Upper lobe of right lung (tissue), 1 donor: ENCODE data around the gene ZSCAN4. TPM values are rescaled to one million over a fixed set of nuclear protein-coding genes. Genes with fewer than 3 reads are reported as not detected.

ENCODE experiments used
- ATAC-seq: fragments of 200-7000 bp; cut with Tn5 transposase; one replicate; pipeline ENCODE4 v1.9.1; 2020; ENCODE audit warnings: mild to moderate bottlenecking, moderate library complexity
- DNase-seq: peaks from one replicate; pipeline ENCODE4 v3.0.0-alpha.2; 2020
- H3K27ac ChIP-seq: fragments of 200-600 bp; one replicate; pipeline ENCODE4 v1.8.0; 2022
- H3K27me3 ChIP-seq: fragments of 200-600 bp; one replicate; pipeline ENCODE4 v1.8.0; 2022; ENCODE audit warnings: mild to moderate bottlenecking
- H3K36me3 ChIP-seq: fragments of 200-600 bp; one replicate; pipeline ENCODE4 v1.8.0; 2022
- H3K4me1 ChIP-seq: fragments of 200-600 bp; one replicate; pipeline ENCODE4 v1.8.0; 2022
- H3K4me3 ChIP-seq: fragments of 200-600 bp; one replicate; pipeline ENCODE4 v1.8.0; 2022; ENCODE audit warnings: mild to moderate bottlenecking
- H3K9me3 ChIP-seq: fragments of 200-600 bp; one replicate; pipeline ENCODE4 v1.8.0; 2022
- CTCF ChIP-seq: fragments of 200-600 bp; IDR thresholded peaks from one replicate; pipeline ENCODE4 v1.8.0; 2022; ENCODE audit warnings: antibody characterized with exemption
- intact Hi-C: fragments of 100-400 bp; cut with DNase I; formaldehyde crosslinking; loops from one replicate; pipeline ENCODE4 v1.11.0; 2022
- long read RNA-seq: library from polyadenylated mRNA; unstranded; transcript quantifications from one replicate; pipeline ENCODE4 v2.0.0, GENCODE V29; 2021
- total RNA-seq: library from RNA; stranded (reverse); fragmentation: NEBNext Ultra II Directional; extraction: Animal tissue kit (Norgen Biotek cat#: 25700); gene quantifications from one replicate; pipeline ENCODE4 v1.2.1, GENCODE V29; 2021
- donor health status: DM: no; HTN: yes; CAD: no; lungs with severe emphysema.

The ZSCAN4 gene
- not detected for total RNA-seq
- long read RNA-seq = 0 reads

GRCh38 chr19:57668635-57669034, at the start of gene ZSCAN4:
Gene ZSCAN4 (plus strand): TSS chr19:57668935. CDS start chr19:57676146, 7,211 bp downstream.
- intact Hi-C loops = no loop called here
- Histone ChIP-seq H3K4me1 (no peaks in the 10 kb centered on the region), H3K27me3 (peaks cover 6% of the 10 kb centered on the region), H3K36me3 (no peaks in the 10 kb centered on the region), H3K9me3 (no peaks in the 10 kb centered on the region), H3K27ac (no peak within 1 kb of the TSS), H3K4me3 (no peak within 1 kb of the TSS)
- ATAC-seq = no peak
- no peak for TF ChIP-seq CTCF
- no peak for DNase-seq

- no peak for DNase-seq
These were observed 47.9 kb upstream of the ZSCAN4 start for GRCh38 chr19:57620673-57621348.

GRCh38 chr19:57623091-57623490, 45.6 kb upstream of the ZSCAN4 start:
- H3K36me3 ChIP-seq = peaks cover 30% of the 10 kb centered on the region
- intact Hi-C loops = no loop called here
- no peak for TF ChIP-seq CTCF

More at GRCh38 chr19:57620673-57621348, 47.9 kb upstream of the ZSCAN4 start:
- Histone ChIP-seq H3K27me3 (no peaks in the 10 kb centered on the region), H3K9me3 (peaks cover 97% of the 10 kb centered on the region), H3K27ac (no peak overlapping the region), H3K4me3 (no peak overlapping the region), H3K4me1 (no peaks in the 10 kb centered on the region), H3K36me3 (peaks cover 42% of the 10 kb centered on the region)
- TF ChIP-seq CTCF = no peak
- no peak for ATAC-seq
- intact Hi-C loops = no loop called here

GRCh38 chr19:57632987-57633831, 35.5 kb upstream of the ZSCAN4 start, which contains the start of gene ZNF211:
Gene ZNF211 (plus strand): TSS chr19:57633168. CDS start chr19:57633347, 179 bp downstream.
- intact Hi-C loops = no loop called here
- Histone ChIP-seq H3K36me3 (peaks cover 7% of the 10 kb centered on the region), H3K4me3 (peak within 1 kb of the TSS; percentile 90), H3K9me3 (peaks cover 33% of the 10 kb centered on the region), H3K27me3 (no peaks in the 10 kb centered on the region), H3K27ac (peak within 1 kb of the TSS; percentile 81), H3K4me1 (peaks cover 11% of the 10 kb centered on the region)
- DNase-seq = peak; percentile 94
- peak; percentile 100 for ATAC-seq
- TF ChIP-seq CTCF = no peak

More at GRCh38 chr19:57623091-57623490, 45.6 kb upstream of the ZSCAN4 start:
- ATAC-seq (no peak), DNase-seq (no peak)
- H3K4me1 ChIP-seq = no peaks in the 10 kb centered on the region
- no peaks in the 10 kb centered on the region for H3K27me3 ChIP-seq
- no peak overlapping the region for H3K27ac ChIP-seq
- H3K4me3 ChIP-seq = no peak overlapping the region
- peaks cover 96% of the 10 kb centered on the region for H3K9me3 ChIP-seq

- Histone ChIP-seq H3K4me1 (peaks cover 11% of the 10 kb centered on the region), H3K4me3 (peak overlapping the region; percentile 90), H3K27ac (no peak overlapping the region), H3K9me3 (peaks cover 33% of the 10 kb centered on the region), H3K27me3 (no peaks in the 10 kb centered on the region), H3K36me3 (peaks cover 9% of the 10 kb centered on the region)
- intact Hi-C loops = no loop called here
- no peak for DNase-seq
- TF ChIP-seq CTCF = no peak
- ATAC-seq = no peak
These were observed 35.0 kb upstream of the ZSCAN4 start for GRCh38 chr19:57633832-57634131.
